Astrocyte (in vitro differentiated cells and primary cell): ENCODE measurements around the gene EXD3. TPM values are rescaled to one million over a fixed set of nuclear protein-coding genes. Genes with fewer than 3 reads are reported as not detected.

Experiments used
- DNase-seq: peaks from one replicate; pipeline ENCODE4 v3.0.0-alpha.2; 2010; ENCODE audit warnings: low read depth
- FAIRE-seq: peaks from 2 replicates; lab custom pipeline; 2011; peaks lifted over from hg19 to GRCh38; lab: Jason Lieb, UNC
- H2AFZ ChIP-seq: 2 replicates; pipeline ENCODE4 v1.6.0; 2012; ENCODE audit warnings: low read depth, low read length, inconsistent platforms
- H3K27ac ChIP-seq: 2 replicates; pipeline ENCODE4 v1.5.1; 2011; ENCODE audit warnings: low read depth, low read length, inconsistent platforms
- H3K27me3 ChIP-seq: 2 replicates; pipeline ENCODE4 v1.6.0; 2011; ENCODE audit warnings: low read length, inconsistent platforms; ENCODE audit not compliant: insufficient read depth
- H3K36me3 ChIP-seq: 2 replicates; pipeline ENCODE4 v1.5.1; 2011; ENCODE audit warnings: low read length, inconsistent platforms; ENCODE audit not compliant: insufficient read depth
- H3K4me1 ChIP-seq: 2 replicates; pipeline ENCODE4 v1.5.1; 2011; ENCODE audit warnings: low read length, inconsistent platforms; ENCODE audit not compliant: insufficient read depth
- H3K4me2 ChIP-seq: 2 replicates; pipeline ENCODE4 v1.6.0; 2012; ENCODE audit warnings: low read length, inconsistent platforms
- H3K4me3 ChIP-seq: 2 replicates; pipeline ENCODE4 v1.5.1; 2011; ENCODE audit warnings: low read depth, mild to moderate bottlenecking, low read length, inconsistent platforms; ENCODE audit not compliant: insufficient read depth
- H3K79me2 ChIP-seq: 2 replicates; pipeline ENCODE4 v1.6.0; 2012; ENCODE audit warnings: mild to moderate bottlenecking, low read length, inconsistent platforms; ENCODE audit not compliant: insufficient read depth
- H3K9ac ChIP-seq: 2 replicates; pipeline ENCODE4 v1.6.0; 2012; ENCODE audit warnings: mild to moderate bottlenecking, low read length, inconsistent platforms
- H3K9me3 ChIP-seq: 2 replicates; pipeline ENCODE4 v1.5.1; 2012; ENCODE audit warnings: low read depth, mild to moderate bottlenecking, low read length, inconsistent platforms; ENCODE audit not compliant: insufficient read depth
- H4K20me1 ChIP-seq: 2 replicates; pipeline ENCODE4 v1.6.0; 2012; ENCODE audit warnings: low read length, inconsistent platforms; ENCODE audit not compliant: insufficient read depth
- H3K27ac Mint-ChIP-seq: one replicate; pipeline ENCODE4 v1.8.0; 2021; ENCODE audit warnings: mild to moderate bottlenecking, mixed read lengths; ENCODE audit not compliant: unreplicated experiment
- H3K27me3 Mint-ChIP-seq: one replicate; pipeline ENCODE4 v1.8.0; 2021; ENCODE audit warnings: low read depth, mixed read lengths; ENCODE audit not compliant: unreplicated experiment
- H3K36me3 Mint-ChIP-seq: one replicate; pipeline ENCODE4 v1.8.0; 2021; ENCODE audit warnings: low read depth, mixed read lengths; ENCODE audit not compliant: unreplicated experiment
- H3K4me1 Mint-ChIP-seq: one replicate; pipeline ENCODE4 v1.8.0; 2021; ENCODE audit warnings: low read depth, mixed read lengths; ENCODE audit not compliant: unreplicated experiment
- H3K4me3 Mint-ChIP-seq: one replicate; pipeline ENCODE4 v1.8.0; 2021; ENCODE audit warnings: mild to moderate bottlenecking, moderate library complexity, mixed read lengths; ENCODE audit not compliant: unreplicated experiment
- H3K9me3 Mint-ChIP-seq: one replicate; pipeline ENCODE4 v1.8.0; 2021; ENCODE audit warnings: mild to moderate bottlenecking, mixed read lengths; ENCODE audit not compliant: unreplicated experiment
- EZH2 ChIP-seq: IDR thresholded peaks from 2 replicates; pipeline ENCODE4 v1.6.1; 2012; ENCODE audit warnings: mild to moderate bottlenecking, low read length, inconsistent platforms; ENCODE audit not compliant: insufficient read depth
- total RNA-seq: library from RNA; stranded (reverse); gene quantifications from 2 replicates; pipeline ENCODE4 v1.2.1, GENCODE V29; 2021
- TF ChIP-seq, protein P1 (sequence below): IDR thresholded peaks from 2 replicates; pipeline ENCODE4 v1.5.1; 2011; ENCODE audit warnings: low read depth, mild to moderate bottlenecking, inconsistent platforms, low read length, moderate library complexity; ENCODE audit not compliant: insufficient read depth

The EXD3 gene
- total RNA-seq, 1 donor from 2014 or later, result 8.5 TPM

GRCh38 chr9:137397675-137398423 is 25.1 kb downstream of the EXD3 start:
- H3K4me1 ChIP-seq, result peaks cover 6% of the 10 kb centered on the region
- no peak for TF ChIP-seq EZH2
- TF ChIP-seq, protein P1, sequence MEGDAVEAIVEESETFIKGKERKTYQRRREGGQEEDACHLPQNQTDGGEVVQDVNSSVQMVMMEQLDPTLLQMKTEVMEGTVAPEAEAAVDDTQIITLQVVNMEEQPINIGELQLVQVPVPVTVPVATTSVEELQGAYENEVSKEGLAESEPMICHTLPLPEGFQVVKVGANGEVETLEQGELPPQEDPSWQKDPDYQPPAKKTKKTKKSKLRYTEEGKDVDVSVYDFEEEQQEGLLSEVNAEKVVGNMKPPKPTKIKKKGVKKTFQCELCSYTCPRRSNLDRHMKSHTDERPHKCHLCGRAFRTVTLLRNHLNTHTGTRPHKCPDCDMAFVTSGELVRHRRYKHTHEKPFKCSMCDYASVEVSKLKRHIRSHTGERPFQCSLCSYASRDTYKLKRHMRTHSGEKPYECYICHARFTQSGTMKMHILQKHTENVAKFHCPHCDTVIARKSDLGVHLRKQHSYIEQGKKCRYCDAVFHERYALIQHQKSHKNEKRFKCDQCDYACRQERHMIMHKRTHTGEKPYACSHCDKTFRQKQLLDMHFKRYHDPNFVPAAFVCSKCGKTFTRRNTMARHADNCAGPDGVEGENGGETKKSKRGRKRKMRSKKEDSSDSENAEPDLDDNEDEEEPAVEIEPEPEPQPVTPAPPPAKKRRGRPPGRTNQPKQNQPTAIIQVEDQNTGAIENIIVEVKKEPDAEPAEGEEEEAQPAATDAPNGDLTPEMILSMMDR, result no peak
- no peak overlapping the region for H3K9ac ChIP-seq
- Mint-ChIP-seq H3K27ac (no peak overlapping the region), H3K4me1 (no peaks in the 10 kb centered on the region), H3K4me3 (no peak overlapping the region), H3K9me3 (peaks cover 8% of the 10 kb centered on the region), H3K27me3 (no peaks in the 10 kb centered on the region), H3K36me3 (peaks cover 22% of the 10 kb centered on the region)
- H3K27ac ChIP-seq, result no peak overlapping the region
- peaks cover 10% of the 10 kb centered on the region for H4K20me1 ChIP-seq
- DNase-seq (no peak), FAIRE-seq (no peak)
- H3K4me3 ChIP-seq, result no peak overlapping the region
- no peak overlapping the region for H2AFZ ChIP-seq
- no peaks in the 10 kb centered on the region for H3K27me3 ChIP-seq
- H3K9me3 ChIP-seq, result no peaks in the 10 kb centered on the region
- no peak overlapping the region for H3K4me2 ChIP-seq
- H3K36me3 ChIP-seq, result no peaks in the 10 kb centered on the region
- H3K79me2 ChIP-seq, result no peaks in the 10 kb centered on the region

DNA sequence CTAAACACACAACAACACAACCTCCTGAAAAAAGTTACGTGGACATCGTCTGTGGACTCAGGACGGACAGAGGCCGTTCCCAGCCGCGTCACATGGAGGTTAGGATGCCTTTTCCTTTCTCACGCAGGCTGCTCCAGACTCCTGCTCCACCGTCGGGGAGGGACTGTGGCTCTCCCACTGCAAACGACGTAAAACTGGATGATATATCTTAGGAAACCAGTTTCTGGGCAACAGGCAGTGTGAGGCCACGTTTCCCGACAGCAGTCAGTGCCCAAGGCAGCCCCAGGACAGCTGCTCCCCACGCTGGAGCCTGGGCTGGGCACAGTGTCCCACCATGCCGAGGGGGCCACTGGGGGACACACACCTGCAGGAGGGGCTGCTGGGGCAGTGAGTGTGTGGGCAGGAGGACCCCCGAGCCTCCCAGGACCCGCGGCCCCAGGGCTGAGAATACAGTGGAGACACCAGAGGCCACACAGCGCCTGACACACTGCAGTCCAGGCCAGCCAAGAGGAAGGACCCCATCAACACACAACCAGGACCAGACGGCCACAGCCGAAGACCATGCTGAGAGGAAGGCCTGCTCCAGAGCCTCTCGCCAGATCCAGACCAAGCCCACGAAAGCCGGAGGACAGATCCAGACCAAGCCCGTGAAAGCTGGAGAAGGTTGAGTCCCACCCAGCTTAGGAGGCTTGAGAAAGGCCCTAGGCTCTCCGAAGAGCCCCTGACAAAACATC is 26.2 kb downstream of the EXD3 start:
- Mint-ChIP-seq H3K4me3 (no peak overlapping the region), H3K27me3 (no peaks in the 10 kb centered on the region), H3K27ac (no peak overlapping the region), H3K36me3 (peaks cover 16% of the 10 kb centered on the region), H3K9me3 (peaks cover 4% of the 10 kb centered on the region), H3K4me1 (no peaks in the 10 kb centered on the region)
- H3K9me3 ChIP-seq, result no peaks in the 10 kb centered on the region
- H3K4me2 ChIP-seq, result peak overlapping the region; percentile 40
- no peaks in the 10 kb centered on the region for H3K36me3 ChIP-seq
- no peak overlapping the region for H3K4me3 ChIP-seq
- no peaks in the 10 kb centered on the region for H3K27me3 ChIP-seq
- H4K20me1 ChIP-seq, result peaks cover 10% of the 10 kb centered on the region
- DNase-seq, result no peak
- H3K9ac ChIP-seq, result peak overlapping the region; percentile 55
- no peaks in the 10 kb centered on the region for H3K79me2 ChIP-seq
- TF ChIP-seq, protein P1, result no peak
- no peak for TF ChIP-seq EZH2
- no peak for FAIRE-seq
- H3K27ac ChIP-seq, result peak overlapping the region; percentile 31
- peak overlapping the region; percentile 45 for H2AFZ ChIP-seq
- peaks cover 6% of the 10 kb centered on the region for H3K4me1 ChIP-seq
